ENCODE measurements around the gene TRAK1.

The TRAK1 gene

DNA sequence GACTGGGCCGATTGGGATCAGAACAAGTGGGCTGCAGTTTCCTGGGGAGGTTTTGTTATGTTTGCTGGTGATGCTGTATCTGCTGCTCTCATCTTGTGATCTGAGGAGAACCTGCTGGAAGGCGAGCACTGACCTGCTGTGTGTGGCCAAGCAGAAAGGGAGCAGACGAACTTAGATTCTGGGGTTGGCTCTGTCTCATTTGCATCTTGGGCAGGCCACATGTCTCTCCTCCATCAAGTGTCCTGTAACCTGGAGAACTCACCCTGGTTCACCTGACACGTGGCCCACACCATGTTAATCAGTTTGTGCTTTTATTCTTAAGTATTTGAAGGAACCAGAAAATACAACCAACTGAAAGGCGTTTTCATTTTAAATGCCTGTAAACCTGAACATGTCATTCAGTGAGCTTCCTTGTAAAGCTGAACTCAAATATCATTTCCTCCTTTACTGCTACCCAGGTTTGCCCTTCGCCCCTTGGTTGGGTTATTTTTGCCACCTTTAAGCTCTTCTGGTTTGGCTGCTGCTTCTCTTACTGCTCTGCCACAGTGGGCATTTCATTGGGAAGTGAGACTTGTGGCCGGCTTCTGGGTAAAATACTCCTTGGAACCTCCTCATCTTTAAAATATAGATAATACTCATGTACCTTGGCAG lies 33.5 kb upstream of the TRAK1 start:
- Histone ChIP-seq H3K9me3 (ENCODE audit: low read length) (no peaks in the 10 kb centered on the region), H3K36me3 (ENCODE audit: insufficient read depth, low read length) (no peaks in the 10 kb centered on the region), H3K4me3 (ENCODE audit: low read length) (no peak overlapping the region), H3K4me1 (ENCODE audit: insufficient read depth, low read length) (peaks cover 31% of the 10 kb centered on the region), H3K27me3 (ENCODE audit: insufficient read depth, low read length) (no peaks in the 10 kb centered on the region), H2AFZ (ENCODE audit: low read depth, low read length) (no peak overlapping the region)

DNA sequence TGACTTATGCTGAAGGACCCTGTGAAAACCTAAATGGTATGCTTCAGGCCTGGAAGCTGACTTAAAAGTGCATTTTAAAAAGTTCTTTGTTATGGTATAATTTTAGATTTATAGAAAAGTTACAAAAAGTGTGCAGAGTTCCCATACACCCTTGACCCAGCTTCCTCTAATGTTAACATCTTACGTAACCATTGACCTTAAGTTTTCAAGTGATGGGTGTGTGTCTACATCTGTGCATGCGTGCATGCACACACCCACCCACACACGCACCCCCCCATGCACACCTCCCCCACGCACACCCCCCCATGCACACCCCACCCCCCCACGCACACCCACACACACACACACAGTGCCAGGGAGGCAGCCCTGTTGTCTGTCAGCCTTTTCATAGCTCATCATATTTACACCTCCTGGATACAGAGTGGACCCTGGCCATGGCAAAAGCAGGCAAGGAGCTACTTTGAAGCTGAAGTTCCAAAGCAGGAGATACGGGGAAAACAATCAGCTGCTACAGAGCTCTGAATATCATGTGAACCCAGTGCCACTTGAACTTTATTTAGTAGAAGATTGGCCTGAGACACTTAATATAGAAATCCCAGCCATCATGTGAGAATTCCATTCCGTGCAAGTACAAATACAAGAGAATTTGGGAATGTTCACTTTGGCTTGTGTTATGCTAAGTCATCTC lies 30.0 kb upstream of the TRAK1 start:
- Histone ChIP-seq H3K4me3 (ENCODE audit: low read length) (no peak overlapping the region), H3K27me3 (ENCODE audit: insufficient read depth, low read length) (no peaks in the 10 kb centered on the region), H3K36me3 (ENCODE audit: insufficient read depth, low read length) (no peaks in the 10 kb centered on the region), H3K4me1 (ENCODE audit: insufficient read depth, low read length) (peaks cover 32% of the 10 kb centered on the region), H3K9me3 (ENCODE audit: low read length) (no peaks in the 10 kb centered on the region), H2AFZ (ENCODE audit: low read depth, low read length) (no peak overlapping the region)

DNA sequence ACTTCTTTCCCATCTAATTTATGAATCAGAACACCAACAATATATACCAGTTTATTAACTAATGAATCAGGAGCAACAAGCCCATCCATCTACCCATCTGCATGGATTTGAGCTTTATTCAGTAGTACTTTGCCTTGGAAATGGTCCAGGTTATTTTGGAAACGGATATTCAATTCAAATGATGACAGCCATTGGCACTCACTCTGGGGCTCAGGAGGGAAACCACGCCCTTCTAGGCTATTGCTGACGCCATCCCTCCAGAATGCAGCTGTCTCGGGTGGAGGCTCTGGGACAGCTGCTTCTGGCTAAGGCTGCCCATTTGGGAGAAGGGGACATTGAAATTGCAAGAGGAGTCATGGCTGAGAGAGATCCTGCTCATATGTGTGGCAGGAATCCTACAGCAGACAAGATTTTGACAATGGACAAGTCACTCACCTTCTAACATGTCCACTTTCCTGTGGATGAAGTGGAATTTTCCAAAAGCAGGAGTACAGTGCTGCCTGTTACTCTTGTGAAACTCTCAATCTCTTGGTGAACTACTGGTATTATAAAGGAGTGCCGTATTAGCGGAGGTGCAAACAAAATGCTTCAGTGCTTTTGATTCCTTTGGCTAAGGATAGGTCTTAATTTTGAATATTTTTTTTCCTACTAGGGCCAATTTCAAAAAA lies 29.3 kb upstream of the TRAK1 start:
- Histone ChIP-seq H2AFZ (ENCODE audit: low read depth, low read length) (no peak overlapping the region), H3K27me3 (ENCODE audit: insufficient read depth, low read length) (no peaks in the 10 kb centered on the region), H3K36me3 (ENCODE audit: insufficient read depth, low read length) (no peaks in the 10 kb centered on the region)

DNA sequence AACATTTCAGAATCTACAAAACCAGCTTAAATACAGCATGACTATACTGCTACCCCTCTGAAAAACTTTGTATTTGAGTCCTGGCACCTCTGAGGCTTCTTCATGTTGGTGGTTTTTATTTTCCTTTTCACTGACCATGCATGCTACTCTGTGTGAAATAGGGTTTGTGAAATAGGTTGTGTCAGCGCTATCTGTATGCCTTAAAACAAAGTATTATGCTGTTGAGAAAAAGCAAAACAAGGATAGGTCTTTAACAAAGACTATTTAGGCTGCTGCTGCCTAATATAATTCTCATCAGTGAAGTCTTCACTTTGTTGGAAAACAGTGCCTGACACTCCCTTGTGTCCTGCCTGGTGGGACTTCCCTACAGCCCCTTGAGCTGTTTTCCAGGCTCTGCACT lies 28.7 kb upstream of the TRAK1 start:
- no peaks in the 10 kb centered on the region for H3K36me3 ChIP-seq (ENCODE audit: insufficient read depth, low read length)
- H2AFZ ChIP-seq (ENCODE audit: low read depth, low read length) = no peak overlapping the region
- no peaks in the 10 kb centered on the region for H3K27me3 ChIP-seq (ENCODE audit: insufficient read depth, low read length)
- H3K4me3 ChIP-seq (ENCODE audit: low read length) = no peak overlapping the region
- H3K9me3 ChIP-seq (ENCODE audit: low read length) = no peaks in the 10 kb centered on the region
- peaks cover 35% of the 10 kb centered on the region for H3K4me1 ChIP-seq (ENCODE audit: insufficient read depth, low read length)

More for the DNA sequence above, 29.3 kb upstream of the TRAK1 start:
- Histone ChIP-seq H3K4me1 (ENCODE audit: insufficient read depth, low read length) (peaks cover 35% of the 10 kb centered on the region), H3K9me3 (ENCODE audit: low read length) (no peaks in the 10 kb centered on the region), H3K4me3 (ENCODE audit: low read length) (no peak overlapping the region)

DNA sequence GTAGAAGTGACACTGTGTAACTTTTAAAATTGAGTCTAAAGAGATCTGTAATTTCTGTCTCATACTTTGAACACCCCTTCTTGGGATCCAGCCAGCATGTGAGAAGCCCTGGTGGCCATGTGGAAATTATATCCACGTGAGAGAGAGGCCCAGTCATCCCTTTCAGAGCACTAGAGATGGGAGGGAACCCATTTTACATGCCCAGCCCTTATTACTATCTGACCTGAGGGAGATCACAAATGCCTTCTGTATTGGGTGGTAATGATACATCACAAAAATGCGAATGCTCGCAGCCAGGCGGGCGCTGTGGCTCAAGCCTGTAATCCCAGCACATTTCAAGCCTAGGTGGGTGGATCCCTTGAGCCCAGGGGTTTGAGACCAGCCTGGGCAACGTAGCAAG lies 27.3 kb upstream of the TRAK1 start:
- Histone ChIP-seq H3K9me3 (ENCODE audit: low read length) (no peaks in the 10 kb centered on the region), H3K4me1 (ENCODE audit: insufficient read depth, low read length) (peaks cover 46% of the 10 kb centered on the region), H3K4me3 (ENCODE audit: low read length) (no peak overlapping the region), H2AFZ (ENCODE audit: low read depth, low read length) (no peak overlapping the region), H3K27me3 (ENCODE audit: insufficient read depth, low read length) (no peaks in the 10 kb centered on the region), H3K36me3 (ENCODE audit: insufficient read depth, low read length) (no peaks in the 10 kb centered on the region)

DNA sequence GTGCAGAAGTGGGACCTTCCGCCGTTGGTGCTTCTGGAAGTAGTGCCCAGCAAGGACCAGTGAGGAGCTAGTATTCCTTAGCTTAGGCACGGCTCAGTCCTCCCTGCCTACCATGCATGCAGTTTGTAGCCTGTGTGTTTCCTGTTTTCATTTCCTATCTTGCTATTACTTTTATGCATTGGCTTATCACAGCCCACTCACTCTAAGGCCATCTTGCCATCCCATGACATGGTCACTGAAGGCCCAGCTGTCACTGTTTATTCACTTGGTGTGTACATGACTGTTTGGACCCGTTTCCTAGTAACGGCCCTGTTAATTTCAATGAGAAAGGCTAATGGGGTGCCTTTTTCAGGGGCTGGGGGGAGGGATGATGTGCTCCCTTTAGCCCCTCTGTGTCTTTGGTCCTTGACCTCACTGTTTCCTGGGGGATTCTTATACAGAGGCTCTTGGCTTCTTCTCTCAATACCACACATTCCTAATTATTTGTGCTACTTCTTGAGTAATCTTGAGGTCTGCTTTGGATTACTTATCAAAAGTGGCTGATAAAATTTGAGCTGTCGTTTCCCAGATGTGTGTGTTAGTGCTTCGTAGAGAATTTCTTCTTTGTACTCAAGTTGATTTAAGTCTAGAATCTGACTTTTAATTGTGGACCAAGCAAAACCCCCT lies 24.5 kb upstream of the TRAK1 start:
- Histone ChIP-seq H3K9me3 (ENCODE audit: low read length) (no peaks in the 10 kb centered on the region), H3K27me3 (ENCODE audit: insufficient read depth, low read length) (no peaks in the 10 kb centered on the region), H3K4me1 (ENCODE audit: insufficient read depth, low read length) (peaks cover 66% of the 10 kb centered on the region), H3K4me3 (ENCODE audit: low read length) (peak overlapping the region; percentile 26), H3K36me3 (ENCODE audit: insufficient read depth, low read length) (no peaks in the 10 kb centered on the region), H2AFZ (ENCODE audit: low read depth, low read length) (no peak overlapping the region)

DNA sequence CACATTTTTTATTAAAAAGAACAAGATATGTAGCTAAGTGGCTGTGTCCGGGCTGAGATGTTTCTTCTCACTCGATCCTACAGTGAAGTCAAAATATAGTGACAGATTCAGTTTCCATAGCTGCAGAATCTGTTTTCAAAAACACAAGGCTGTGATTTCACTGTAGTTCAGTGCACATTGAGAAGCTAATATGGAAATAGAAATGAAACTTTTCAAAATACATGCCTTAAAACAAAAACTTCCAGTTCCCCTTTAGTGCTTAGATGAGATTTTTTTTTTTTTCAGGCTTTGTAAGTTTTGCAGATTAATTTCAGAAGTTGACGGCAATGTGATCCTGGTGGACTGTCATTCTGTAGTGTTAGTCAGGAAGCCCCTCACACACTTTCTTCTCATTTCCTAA lies 23.8 kb upstream of the TRAK1 start:
- peaks cover 69% of the 10 kb centered on the region for H3K4me1 ChIP-seq (ENCODE audit: insufficient read depth, low read length)
- H3K4me3 ChIP-seq (ENCODE audit: low read length) = peak overlapping the region; percentile 26
- no peaks in the 10 kb centered on the region for H3K36me3 ChIP-seq (ENCODE audit: insufficient read depth, low read length)
- no peaks in the 10 kb centered on the region for H3K9me3 ChIP-seq (ENCODE audit: low read length)
- H2AFZ ChIP-seq (ENCODE audit: low read depth, low read length) = no peak overlapping the region
- no peaks in the 10 kb centered on the region for H3K27me3 ChIP-seq (ENCODE audit: insufficient read depth, low read length)

DNA sequence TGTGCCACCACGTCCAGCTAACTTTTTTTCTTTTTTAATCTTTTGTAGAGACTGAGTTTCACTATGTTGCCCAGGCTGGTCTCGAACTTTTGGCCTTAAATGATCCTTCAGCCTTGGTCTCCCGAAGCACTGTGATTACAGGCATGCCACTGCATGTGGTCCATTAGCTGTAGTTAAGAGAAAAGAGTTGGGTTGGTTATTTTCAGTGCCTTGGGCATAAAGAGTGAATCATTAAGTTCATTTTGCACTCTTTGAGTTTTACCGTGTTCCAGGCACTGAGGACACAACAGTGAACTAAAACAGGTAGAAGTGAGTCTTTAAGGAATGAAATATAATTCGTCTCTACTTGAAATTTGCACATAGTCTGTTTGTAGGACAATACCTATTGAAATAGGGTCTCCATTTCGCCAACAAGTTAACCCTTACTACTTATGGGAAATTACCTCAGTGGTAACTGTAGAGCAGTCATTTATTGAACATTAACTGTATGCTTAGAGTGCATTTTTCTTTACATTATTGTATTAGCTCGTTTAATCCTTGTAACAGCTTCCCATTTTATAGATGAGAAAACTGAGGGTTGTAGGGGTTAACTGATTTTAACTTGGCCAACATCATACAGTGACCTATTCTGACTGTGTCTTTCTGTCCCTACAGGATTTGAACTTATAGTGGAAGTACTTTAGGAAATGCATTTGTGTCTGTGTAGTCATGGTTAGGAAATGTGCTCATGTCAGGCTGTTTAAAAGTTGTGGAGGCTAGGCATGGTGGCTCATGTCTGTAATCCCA lies 22.7 kb upstream of the TRAK1 start:
- Histone ChIP-seq H3K36me3 (ENCODE audit: insufficient read depth, low read length) (no peaks in the 10 kb centered on the region), H3K4me1 (ENCODE audit: insufficient read depth, low read length) (peaks cover 74% of the 10 kb centered on the region)

DNA sequence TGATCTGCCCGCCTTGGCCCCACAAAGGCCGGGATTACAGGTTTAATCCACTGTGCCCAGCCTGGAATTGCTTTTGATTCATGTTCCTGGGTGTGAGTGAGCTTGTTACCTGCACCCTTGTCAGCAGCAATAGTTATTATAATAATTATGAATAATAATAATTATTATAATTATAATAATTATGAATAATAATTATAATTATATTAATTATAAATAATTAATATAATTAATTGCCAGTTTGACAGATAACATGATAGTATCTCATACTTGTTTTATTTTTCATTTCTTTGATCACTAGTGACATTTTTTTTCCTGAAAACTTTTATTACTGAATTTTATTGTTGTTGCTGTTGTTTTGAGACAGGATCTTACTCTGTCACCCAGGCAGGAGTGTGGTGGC lies 21.1 kb upstream of the TRAK1 start:
- no peaks in the 10 kb centered on the region for H3K27me3 ChIP-seq (ENCODE audit: insufficient read depth, low read length)
- H3K4me3 ChIP-seq (ENCODE audit: low read length) = no peak overlapping the region
- no peak overlapping the region for H2AFZ ChIP-seq (ENCODE audit: low read depth, low read length)
- peaks cover 79% of the 10 kb centered on the region for H3K4me1 ChIP-seq (ENCODE audit: insufficient read depth, low read length)
- no peaks in the 10 kb centered on the region for H3K36me3 ChIP-seq (ENCODE audit: insufficient read depth, low read length)
- no peaks in the 10 kb centered on the region for H3K9me3 ChIP-seq (ENCODE audit: low read length)

More for the DNA sequence above, 22.7 kb upstream of the TRAK1 start:
- Histone ChIP-seq H2AFZ (ENCODE audit: low read depth, low read length) (no peak overlapping the region), H3K9me3 (ENCODE audit: low read length) (no peaks in the 10 kb centered on the region), H3K27me3 (ENCODE audit: insufficient read depth, low read length) (no peaks in the 10 kb centered on the region), H3K4me3 (ENCODE audit: low read length) (no peak overlapping the region)

DNA sequence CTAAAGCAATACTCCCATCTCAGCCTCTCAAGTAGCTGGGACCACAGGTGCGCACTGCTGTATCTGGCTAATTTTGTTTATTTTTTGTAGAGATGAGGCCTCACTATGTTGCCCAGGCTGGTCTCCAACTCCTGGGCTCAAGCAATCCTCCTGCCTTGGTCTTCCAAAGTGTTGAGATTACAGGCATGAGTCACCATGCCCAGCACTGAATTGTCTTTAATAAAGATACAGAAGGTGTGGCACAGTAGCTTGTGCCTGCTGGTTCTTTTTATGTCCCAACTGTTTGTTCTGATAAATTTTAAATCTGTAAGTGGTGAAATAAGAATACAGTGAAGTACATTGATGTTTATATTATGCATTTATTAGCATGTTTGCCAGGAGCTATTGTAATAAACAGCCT lies 20.6 kb upstream of the TRAK1 start:
- no peak overlapping the region for H2AFZ ChIP-seq (ENCODE audit: low read depth, low read length)
- peaks cover 78% of the 10 kb centered on the region for H3K4me1 ChIP-seq (ENCODE audit: insufficient read depth, low read length)
- no peaks in the 10 kb centered on the region for H3K36me3 ChIP-seq (ENCODE audit: insufficient read depth, low read length)
- no peaks in the 10 kb centered on the region for H3K27me3 ChIP-seq (ENCODE audit: insufficient read depth, low read length)
- H3K9me3 ChIP-seq (ENCODE audit: low read length) = no peaks in the 10 kb centered on the region
- H3K4me3 ChIP-seq (ENCODE audit: low read length) = no peak overlapping the region

DNA sequence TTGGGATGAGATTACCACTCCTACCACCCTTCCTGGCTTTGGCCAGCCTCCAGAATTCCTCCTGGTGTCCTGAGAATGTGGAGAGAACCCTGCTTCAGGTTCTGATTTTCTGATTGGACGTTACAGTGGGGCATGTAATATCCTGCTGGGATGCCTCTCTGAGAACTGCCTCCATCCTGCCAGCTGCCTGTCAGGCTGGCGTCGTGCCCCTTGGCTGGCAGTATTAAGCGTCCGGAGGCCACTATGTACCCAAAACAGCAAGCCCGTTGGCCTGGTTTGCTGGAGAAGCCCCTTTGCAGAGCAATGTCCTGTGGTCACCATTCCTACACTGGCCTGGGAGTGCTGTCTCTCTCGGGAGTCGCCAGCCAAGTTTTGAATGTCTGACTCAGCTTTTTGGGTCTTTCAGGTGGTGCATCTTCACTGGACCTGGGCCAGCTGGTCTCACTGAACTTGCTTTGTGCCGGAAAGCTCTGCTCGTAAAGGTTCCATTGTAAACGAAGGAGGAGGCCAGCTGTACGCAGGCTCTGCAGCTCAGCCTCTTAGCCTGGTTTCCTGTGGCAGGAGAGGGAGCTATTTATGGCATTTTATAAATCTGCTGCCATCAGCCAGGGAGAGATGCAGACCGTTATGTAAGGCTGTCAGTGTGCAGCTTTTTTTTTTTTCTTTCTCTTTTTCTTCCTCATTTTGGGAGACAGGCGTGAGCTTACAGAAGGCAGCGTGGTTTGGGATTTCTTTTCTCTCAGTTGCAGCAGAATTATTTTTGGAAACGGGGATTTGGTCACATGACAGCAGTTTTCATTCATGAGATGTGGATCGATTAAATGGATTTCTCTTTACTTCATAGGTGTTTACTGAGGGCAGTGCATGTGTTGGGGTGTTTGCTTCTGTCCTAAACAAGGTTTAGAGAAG lies 19.0 kb upstream of the TRAK1 start:
- peak overlapping the region; percentile 25 for H3K4me3 ChIP-seq (ENCODE audit: low read length)
- H3K36me3 ChIP-seq (ENCODE audit: insufficient read depth, low read length) = no peaks in the 10 kb centered on the region
- H2AFZ ChIP-seq (ENCODE audit: low read depth, low read length) = no peak overlapping the region
- H3K27me3 ChIP-seq (ENCODE audit: insufficient read depth, low read length) = no peaks in the 10 kb centered on the region
- peaks cover 64% of the 10 kb centered on the region for H3K4me1 ChIP-seq (ENCODE audit: insufficient read depth, low read length)
- no peaks in the 10 kb centered on the region for H3K9me3 ChIP-seq (ENCODE audit: low read length)

DNA sequence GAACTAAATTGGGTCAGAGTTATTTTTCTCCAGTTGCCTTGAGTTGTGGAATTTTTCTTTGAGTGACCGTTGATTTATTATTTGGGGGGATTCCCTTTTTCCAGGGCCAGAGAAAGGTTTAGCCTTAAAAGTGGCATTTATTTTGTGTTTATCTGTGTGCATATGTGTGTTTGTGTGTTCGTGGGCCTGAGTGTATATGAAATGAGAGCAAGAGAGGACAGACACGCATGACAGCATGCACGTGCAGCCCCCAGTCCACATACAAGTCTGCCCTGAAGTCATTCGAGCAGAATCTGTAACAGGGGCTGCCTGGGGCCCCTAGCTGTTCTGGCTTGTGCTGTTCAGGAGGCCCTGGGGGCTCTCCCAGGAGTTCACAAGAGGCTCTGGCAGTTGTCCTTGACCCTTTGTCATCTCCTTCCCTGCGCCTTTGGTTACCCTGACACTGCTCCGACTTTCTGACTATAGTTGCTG lies 18.3 kb upstream of the TRAK1 start:
- Histone ChIP-seq H2AFZ (ENCODE audit: low read depth, low read length) (no peak overlapping the region), H3K4me1 (ENCODE audit: insufficient read depth, low read length) (peaks cover 57% of the 10 kb centered on the region), H3K4me3 (ENCODE audit: low read length) (peak overlapping the region; percentile 25), H3K27me3 (ENCODE audit: insufficient read depth, low read length) (no peaks in the 10 kb centered on the region), H3K36me3 (ENCODE audit: insufficient read depth, low read length) (no peaks in the 10 kb centered on the region), H3K9me3 (ENCODE audit: low read length) (peaks cover 2% of the 10 kb centered on the region)
